ENCODE measurements around the gene PNPT1. TPM values are rescaled to one million over a fixed set of nuclear protein-coding genes. Genes with fewer than 3 reads are reported as not detected.

PNPT1 gene
- total and polyA plus RNA-seq, 2 of the 4 experiments (the other 2 are of a cell fraction) = 11.2 to 14.3 TPM

GRCh38 chr2:55595536-55595935 lies 98.1 kb downstream of the PNPT1 start:
- dilution Hi-C loops (cut with HindIII; ENCODE audit: low sequenced_read_pairs, unreplicated experiment) (no loop called here), intact Hi-C loops (cut with micrococcal nuclease) (no loop called here), in situ Hi-C loops (cut with MboI; ENCODE audit: low sequenced_read_pairs) (no loop called here)
- H3K9me1 ChIP-seq (ENCODE audit: insufficient read depth, low read length) = no peaks in the 10 kb centered on the region
- no peaks in the 10 kb centered on the region for H3K9me3 ChIP-seq (ENCODE audit: control insufficient read depth, insufficient read depth, low read length)
- H3K56ac ChIP-seq (ENCODE audit: extremely low read depth, insufficient read depth, low read length) = no peak overlapping the region
- POLR2A ChIA-PET (ENCODE audit: unreplicated experiment) = no interaction called here
- H2AK9ac ChIP-seq (replicated peaks; ENCODE audit: low read depth, low read length, poor library complexity) = no peak overlapping the region
- no peak overlapping the region for H2BK120ac ChIP-seq (ENCODE audit: low read depth, low read length)
- no peak overlapping the region for H3K4ac ChIP-seq (ENCODE audit: low read depth, low read length)
- no peak for ATAC-seq (ENCODE audit: low read depth)
- peaks cover 3% of the 10 kb centered on the region for H3K4me1 ChIP-seq (ENCODE audit: control insufficient read depth, insufficient read depth, low read length)
- H4K20me1 ChIP-seq (ENCODE audit: insufficient read depth, low read length) = peaks cover 6% of the 10 kb centered on the region; the same call in 1 of the 2 replicates
- H4K91ac ChIP-seq (ENCODE audit: insufficient read depth, low read depth, low read length) = no peak overlapping the region
- H3K4me3 ChIP-seq (ENCODE audit: insufficient read depth, low read depth, low read length) = no peak overlapping the region
- CTCF ChIA-PET = no interaction called here
- H3K4me2 ChIP-seq (ENCODE audit: low read depth, low read length) = no peak overlapping the region
- no peak overlapping the region for H3K23ac ChIP-seq (ENCODE audit: low read depth, low read length)
- TF ChIP-seq MAFK (IDR thresholded peaks at IDR 0.05; ENCODE audit: low read depth, low read length) = no peak
- TF ChIP-seq MAZ (IDR thresholded peaks at IDR 0.05; ENCODE audit: borderline replicate concordance, low read depth, low read length) = no peak
- TF ChIP-seq, protein P1, sequence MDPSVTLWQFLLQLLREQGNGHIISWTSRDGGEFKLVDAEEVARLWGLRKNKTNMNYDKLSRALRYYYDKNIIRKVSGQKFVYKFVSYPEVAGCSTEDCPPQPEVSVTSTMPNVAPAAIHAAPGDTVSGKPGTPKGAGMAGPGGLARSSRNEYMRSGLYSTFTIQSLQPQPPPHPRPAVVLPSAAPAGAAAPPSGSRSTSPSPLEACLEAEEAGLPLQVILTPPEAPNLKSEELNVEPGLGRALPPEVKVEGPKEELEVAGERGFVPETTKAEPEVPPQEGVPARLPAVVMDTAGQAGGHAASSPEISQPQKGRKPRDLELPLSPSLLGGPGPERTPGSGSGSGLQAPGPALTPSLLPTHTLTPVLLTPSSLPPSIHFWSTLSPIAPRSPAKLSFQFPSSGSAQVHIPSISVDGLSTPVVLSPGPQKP (IDR thresholded peaks at IDR 0.05; ENCODE audit: borderline replicate concordance, low read depth, low read length) = no peak
- no peak for TF ChIP-seq MXI1 (IDR thresholded peaks at IDR 0.05; ENCODE audit: borderline replicate concordance, low read depth, low read length)
- no peak for TF ChIP-seq CHD1 (IDR thresholded peaks at IDR 0.05; ENCODE audit: low read depth, low read length)
- TF ChIP-seq POLR2A (IDR thresholded peaks at IDR 0.05; ENCODE audit: low read depth, low read length) = no peak
- no peak; the same call in 1 of the 2 replicates for TF ChIP-seq CEBPB (IDR thresholded peaks at IDR 0.05; ENCODE audit: low read depth, low read length)
- no peak for TF ChIP-seq RAD21 (IDR thresholded peaks at IDR 0.05; ENCODE audit: low read length)
- H2AK5ac ChIP-seq (ENCODE audit: low read depth, low read length) = no peak overlapping the region
- H3K36me3 ChIP-seq (ENCODE audit: control insufficient read depth, insufficient read depth, low read length) = peaks cover 10% of the 10 kb centered on the region
- H3K27me3 ChIP-seq (ENCODE audit: control insufficient read depth, insufficient read depth, low read length) = no peaks in the 10 kb centered on the region
- no peak overlapping the region for H3K18ac ChIP-seq (ENCODE audit: low read depth, low read length)
- no peak overlapping the region for H4K8ac ChIP-seq (ENCODE audit: low read depth in 2 of 2, low read length in 2 of 2)
- H3K14ac ChIP-seq (replicated peaks; ENCODE audit: low read depth, low read length) = no peak overlapping the region
- H3K79me1 ChIP-seq (ENCODE audit: low read depth in 1 of 2, low read length in 2 of 2) = peaks cover 9 to 24% of the 10 kb centered on the region in 2 experiments; a peak in 2 of 4 replicates
- no peak overlapping the region for H2BK5ac ChIP-seq (ENCODE audit: low read depth, low read length, poor library complexity, severe bottlenecking)
- H2BK20ac ChIP-seq (ENCODE audit: low read depth, low read length) = no peak overlapping the region
- DNase-seq = no peak
- no peak overlapping the region for H2BK15ac ChIP-seq (ENCODE audit: low read depth, low read length)
- BruUV-seq (replicated peaks) = no TSS peak
- H2AFZ ChIP-seq (replicated peaks; ENCODE audit: low read length, poor library complexity) = no peak overlapping the region
- H3K9ac ChIP-seq (ENCODE audit: low read depth, low read length) = no peak overlapping the region
- no peak overlapping the region for H3K27ac ChIP-seq (ENCODE audit: insufficient read depth, low read length)
- H4K5ac ChIP-seq (ENCODE audit: low read depth, low read length) = no peak overlapping the region

All from IMR-90 (cell line).